Testis (tissue), 2 donors: ENCODE data around the gene ENPP4.

Experiments
- CTCF ChIP-seq, 3 experiments: fragments of 450-650 bp in 2 of 3; fragments of 200-600 bp in 1 of 3; sonication (generic) in 1 of 3; IDR thresholded peaks; one replicate each; pipeline ENCODE4 v1.5.1; 2016 to 2019; ENCODE audit warnings: antibody characterized with exemption in 3 of 3, mild to moderate bottlenecking in 2 of 3, moderate library complexity in 1 of 3
- POLR2A ChIP-seq: fragments of 450-650 bp; IDR thresholded peaks from one replicate; pipeline ENCODE4 v1.6.1; 2017; ENCODE audit warnings: antibody characterized with exemption, mild to moderate bottlenecking, moderate library complexity

- TF ChIP-seq CTCF (IDR thresholded peaks at IDR 0.05) (no peak), POLR2A (no peak)
These were observed 45.1 kb downstream of the ENPP4 start for GRCh38 chr6:46174904-46175303.
